SK-N-SH treated with all-trans-retinoic acid at 6 μM for 48 hours (cell line): ENCODE results near the gene PCDHGA5.

Experiments
- ATAC-seq: fragments of 200-7000 bp; cut with Tn5 transposase; 3 replicates; pipeline ENCODE4 v1.9.1; 2020; ENCODE audit warnings: mild to moderate bottlenecking, moderate library complexity
- ARNTL ChIP-seq: fragments of 450-650 bp; formaldehyde crosslinking; IDR thresholded peaks from 2 replicates; pipeline ENCODE4 v1.5.0; 2020; ENCODE audit warnings: low read depth, mild to moderate bottlenecking, moderate library complexity, borderline replicate concordance
- BACH2 ChIP-seq: fragments of 250-450 bp; sonication (Bioruptor Pico); IDR thresholded peaks from 2 replicates; pipeline ENCODE4 v1.9.0; 2021; ENCODE audit warnings: mild to moderate bottlenecking, borderline replicate concordance
- CSDC2 ChIP-seq: fragments of 250-450 bp; sonication (Bioruptor Pico); IDR thresholded peaks from 2 replicates; pipeline ENCODE4 v1.5.0; 2020; ENCODE audit warnings: mild to moderate bottlenecking, moderate library complexity
- CSRNP3 ChIP-seq: fragments of 250-450 bp; sonication (Bioruptor Pico); IDR thresholded peaks from 2 replicates; pipeline ENCODE4 v1.5.1; 2021; ENCODE audit warnings: mild to moderate bottlenecking, moderate library complexity
- ESRRG ChIP-seq: fragments of 250-450 bp; sonication (Bioruptor Pico); IDR thresholded peaks from 2 replicates; pipeline ENCODE4 v1.6.1; 2021; ENCODE audit warnings: mild to moderate bottlenecking
- ISL1 ChIP-seq: fragments of 250-450 bp; sonication (Bioruptor Pico); IDR thresholded peaks from 2 replicates; pipeline ENCODE4 v2.1.2; 2022; ENCODE audit warnings: mild to moderate bottlenecking, moderate library complexity
- OSR1 ChIP-seq: fragments of 250-450 bp; sonication (Bioruptor Pico); IDR thresholded peaks from 2 replicates; pipeline ENCODE4 v1.8.0; 2022; ENCODE audit warnings: moderate library complexity, mild to moderate bottlenecking, inconsistent platforms
- PPARA ChIP-seq: fragments of 250-450 bp; sonication (Bioruptor Pico); IDR thresholded peaks from 2 replicates; pipeline ENCODE4 v1.5.0; 2020; ENCODE audit warnings: mild to moderate bottlenecking, borderline replicate concordance
- RARB ChIP-seq: fragments of 250-450 bp; sonication (Bioruptor Pico); IDR thresholded peaks from 2 replicates; pipeline ENCODE4 v1.8.0; 2021; ENCODE audit warnings: mild to moderate bottlenecking, moderate library complexity
- SNAI2 ChIP-seq: fragments of 250-450 bp; sonication (Bioruptor Pico); IDR thresholded peaks from 2 replicates; pipeline ENCODE4 v1.5.0; 2020; ENCODE audit warnings: mild to moderate bottlenecking, moderate library complexity
- TCF4 ChIP-seq: fragments of 250-450 bp; sonication (Bioruptor Pico); IDR thresholded peaks from 2 replicates; pipeline ENCODE4 v1.8.0; 2021; ENCODE audit warnings: mild to moderate bottlenecking, moderate library complexity, borderline replicate concordance
- TOX ChIP-seq: fragments of 250-450 bp; sonication (Bioruptor Pico); IDR thresholded peaks from 2 replicates; pipeline ENCODE4 v1.8.0; 2021; ENCODE audit warnings: mild to moderate bottlenecking, moderate library complexity, borderline replicate concordance
- ZC3H10 ChIP-seq: fragments of 250-450 bp; sonication (Bioruptor Pico); IDR thresholded peaks from 2 replicates; pipeline ENCODE4 v1.5.1; 2021; ENCODE audit warnings: mild to moderate bottlenecking, moderate library complexity
- ZFP3 ChIP-seq: fragments of 250-450 bp; sonication (Bioruptor Pico); IDR thresholded peaks from 2 replicates; pipeline ENCODE4 v1.5.0; 2020; ENCODE audit warnings: mild to moderate bottlenecking, moderate library complexity
- ZNF565 ChIP-seq: fragments of 450-650 bp; formaldehyde crosslinking; conservative IDR thresholded peaks from 2 replicates; pipeline ENCODE4 v1.5.0; 2020; ENCODE audit warnings: low read depth, mild to moderate bottlenecking, moderate library complexity
- ZNF70 ChIP-seq: fragments of 450-650 bp; formaldehyde crosslinking; IDR thresholded peaks from 2 replicates; pipeline ENCODE4 v1.5.0; 2020; ENCODE audit warnings: mild to moderate bottlenecking, moderate library complexity
- ZNF8 ChIP-seq: fragments of 450-650 bp; formaldehyde crosslinking; IDR thresholded peaks from 2 replicates; pipeline ENCODE4 v1.5.0; 2020; ENCODE audit warnings: mild to moderate bottlenecking, moderate library complexity
- TF ChIP-seq, protein P1 (sequence below): fragments of 250-450 bp; sonication (Bioruptor Pico); IDR thresholded peaks from 2 replicates; pipeline ENCODE4 v1.8.0; 2021; ENCODE audit warnings: low read depth, mild to moderate bottlenecking, moderate library complexity, borderline replicate concordance
- TF ChIP-seq, protein P2 (sequence below): fragments of 250-450 bp; sonication (Bioruptor Pico); IDR thresholded peaks from 2 replicates; pipeline ENCODE4 v1.5.0; 2020; ENCODE audit warnings: mild to moderate bottlenecking, moderate library complexity
- TF ChIP-seq, protein P3 (sequence below): fragments of 250-450 bp; sonication (Bioruptor Pico); IDR thresholded peaks from 2 replicates; pipeline ENCODE4 v1.5.1; 2020; ENCODE audit warnings: low read depth, mild to moderate bottlenecking, moderate library complexity
- TF ChIP-seq, protein P4 (sequence below): fragments of 250-450 bp; sonication (Bioruptor Pico); IDR thresholded peaks from 2 replicates; pipeline ENCODE4 v1.8.0; 2020; ENCODE audit warnings: mild to moderate bottlenecking, moderate library complexity, borderline replicate concordance

Gene PCDHGA5

GRCh38 chr5:141388661-141389060 lies 24.7 kb downstream of the PCDHGA5 start:
- ATAC-seq = no peak
- TF ChIP-seq ARNTL (CRISPR knock-in tag) (no peak), OSR1 (CRISPR knock-in tag) (no peak), ZNF8 (no peak), RARB (CRISPR knock-in tag) (no peak), TCF4 (CRISPR knock-in tag) (no peak), ZNF70 (CRISPR knock-in tag) (no peak), CSRNP3 (no peak), PPARA (CRISPR knock-in tag) (no peak), ESRRG (CRISPR knock-in tag) (no peak), ZFP3 (no peak), TOX (CRISPR knock-in tag) (no peak), ZC3H10 (CRISPR knock-in tag) (no peak), ZNF565 (CRISPR knock-in tag) (no peak), SNAI2 (no peak), ISL1 (CRISPR knock-in tag) (no peak), CSDC2 (CRISPR knock-in tag) (no peak)
- TF ChIP-seq, protein P1, sequence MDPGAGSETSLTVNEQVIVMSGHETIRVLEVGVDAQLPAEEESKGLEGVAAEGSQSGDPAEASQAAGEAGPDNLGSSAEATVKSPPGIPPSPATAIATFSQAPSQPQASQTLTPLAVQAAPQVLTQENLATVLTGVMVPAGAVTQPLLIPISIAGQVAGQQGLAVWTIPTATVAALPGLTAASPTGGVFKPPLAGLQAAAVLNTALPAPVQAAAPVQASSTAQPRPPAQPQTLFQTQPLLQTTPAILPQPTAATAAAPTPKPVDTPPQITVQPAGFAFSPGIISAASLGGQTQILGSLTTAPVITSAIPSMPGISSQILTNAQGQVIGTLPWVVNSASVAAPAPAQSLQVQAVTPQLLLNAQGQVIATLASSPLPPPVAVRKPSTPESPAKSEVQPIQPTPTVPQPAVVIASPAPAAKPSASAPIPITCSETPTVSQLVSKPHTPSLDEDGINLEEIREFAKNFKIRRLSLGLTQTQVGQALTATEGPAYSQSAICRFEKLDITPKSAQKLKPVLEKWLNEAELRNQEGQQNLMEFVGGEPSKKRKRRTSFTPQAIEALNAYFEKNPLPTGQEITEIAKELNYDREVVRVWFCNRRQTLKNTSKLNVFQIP (CRISPR knock-in tag) = no peak
- TF ChIP-seq, protein P2, sequence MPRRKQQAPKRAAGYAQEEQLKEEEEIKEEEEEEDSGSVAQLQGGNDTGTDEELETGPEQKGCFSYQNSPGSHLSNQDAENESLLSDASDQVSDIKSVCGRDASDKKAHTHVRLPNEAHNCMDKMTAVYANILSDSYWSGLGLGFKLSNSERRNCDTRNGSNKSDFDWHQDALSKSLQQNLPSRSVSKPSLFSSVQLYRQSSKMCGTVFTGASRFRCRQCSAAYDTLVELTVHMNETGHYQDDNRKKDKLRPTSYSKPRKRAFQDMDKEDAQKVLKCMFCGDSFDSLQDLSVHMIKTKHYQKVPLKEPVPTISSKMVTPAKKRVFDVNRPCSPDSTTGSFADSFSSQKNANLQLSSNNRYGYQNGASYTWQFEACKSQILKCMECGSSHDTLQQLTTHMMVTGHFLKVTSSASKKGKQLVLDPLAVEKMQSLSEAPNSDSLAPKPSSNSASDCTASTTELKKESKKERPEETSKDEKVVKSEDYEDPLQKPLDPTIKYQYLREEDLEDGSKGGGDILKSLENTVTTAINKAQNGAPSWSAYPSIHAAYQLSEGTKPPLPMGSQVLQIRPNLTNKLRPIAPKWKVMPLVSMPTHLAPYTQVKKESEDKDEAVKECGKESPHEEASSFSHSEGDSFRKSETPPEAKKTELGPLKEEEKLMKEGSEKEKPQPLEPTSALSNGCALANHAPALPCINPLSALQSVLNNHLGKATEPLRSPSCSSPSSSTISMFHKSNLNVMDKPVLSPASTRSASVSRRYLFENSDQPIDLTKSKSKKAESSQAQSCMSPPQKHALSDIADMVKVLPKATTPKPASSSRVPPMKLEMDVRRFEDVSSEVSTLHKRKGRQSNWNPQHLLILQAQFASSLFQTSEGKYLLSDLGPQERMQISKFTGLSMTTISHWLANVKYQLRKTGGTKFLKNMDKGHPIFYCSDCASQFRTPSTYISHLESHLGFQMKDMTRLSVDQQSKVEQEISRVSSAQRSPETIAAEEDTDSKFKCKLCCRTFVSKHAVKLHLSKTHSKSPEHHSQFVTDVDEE (CRISPR knock-in tag) = no peak
- TF ChIP-seq, protein P3, sequence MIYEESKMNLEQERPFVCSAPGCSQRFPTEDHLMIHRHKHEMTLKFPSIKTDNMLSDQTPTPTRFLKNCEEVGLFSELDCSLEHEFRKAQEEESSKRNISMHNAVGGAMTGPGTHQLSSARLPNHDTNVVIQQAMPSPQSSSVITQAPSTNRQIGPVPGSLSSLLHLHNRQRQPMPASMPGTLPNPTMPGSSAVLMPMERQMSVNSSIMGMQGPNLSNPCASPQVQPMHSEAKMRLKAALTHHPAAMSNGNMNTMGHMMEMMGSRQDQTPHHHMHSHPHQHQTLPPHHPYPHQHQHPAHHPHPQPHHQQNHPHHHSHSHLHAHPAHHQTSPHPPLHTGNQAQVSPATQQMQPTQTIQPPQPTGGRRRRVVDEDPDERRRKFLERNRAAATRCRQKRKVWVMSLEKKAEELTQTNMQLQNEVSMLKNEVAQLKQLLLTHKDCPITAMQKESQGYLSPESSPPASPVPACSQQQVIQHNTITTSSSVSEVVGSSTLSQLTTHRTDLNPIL (CRISPR knock-in tag) = no peak
- TF ChIP-seq, protein P4, sequence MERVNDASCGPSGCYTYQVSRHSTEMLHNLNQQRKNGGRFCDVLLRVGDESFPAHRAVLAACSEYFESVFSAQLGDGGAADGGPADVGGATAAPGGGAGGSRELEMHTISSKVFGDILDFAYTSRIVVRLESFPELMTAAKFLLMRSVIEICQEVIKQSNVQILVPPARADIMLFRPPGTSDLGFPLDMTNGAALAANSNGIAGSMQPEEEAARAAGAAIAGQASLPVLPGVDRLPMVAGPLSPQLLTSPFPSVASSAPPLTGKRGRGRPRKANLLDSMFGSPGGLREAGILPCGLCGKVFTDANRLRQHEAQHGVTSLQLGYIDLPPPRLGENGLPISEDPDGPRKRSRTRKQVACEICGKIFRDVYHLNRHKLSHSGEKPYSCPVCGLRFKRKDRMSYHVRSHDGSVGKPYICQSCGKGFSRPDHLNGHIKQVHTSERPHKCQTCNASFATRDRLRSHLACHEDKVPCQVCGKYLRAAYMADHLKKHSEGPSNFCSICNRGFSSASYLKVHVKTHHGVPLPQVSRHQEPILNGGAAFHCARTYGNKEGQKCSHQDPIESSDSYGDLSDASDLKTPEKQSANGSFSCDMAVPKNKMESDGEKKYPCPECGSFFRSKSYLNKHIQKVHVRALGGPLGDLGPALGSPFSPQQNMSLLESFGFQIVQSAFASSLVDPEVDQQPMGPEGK (CRISPR knock-in tag) = no peak

GRCh38 chr5:141389153-141390042 lies 25.4 kb downstream of the PCDHGA5 start:
- no peak for ATAC-seq
- TF ChIP-seq PPARA (CRISPR knock-in tag) = no peak
- TF ChIP-seq CSRNP3 = no peak
- TF ChIP-seq, protein P1 (CRISPR knock-in tag) = no peak
- no peak for TF ChIP-seq ZNF8
- TF ChIP-seq BACH2 (CRISPR knock-in tag) = no peak
- TF ChIP-seq ARNTL (CRISPR knock-in tag) = no peak
- TF ChIP-seq ISL1 (CRISPR knock-in tag) = no peak
- TF ChIP-seq, protein P2 (CRISPR knock-in tag) = no peak
- TF ChIP-seq SNAI2 = no peak
- no peak for TF ChIP-seq TCF4 (CRISPR knock-in tag)
- TF ChIP-seq ZNF565 (CRISPR knock-in tag) = no peak
